H9 (cell line): Measurements from ENCODE around the gene LTF. TPM values are rescaled to one million over a fixed set of nuclear protein-coding genes. Genes with fewer than 3 reads are reported as not detected.

Experiments
- DNase-seq: peaks from one replicate; pipeline ENCODE4 v3.0.0-alpha.2; 2017
- H2AFZ ChIP-seq: one replicate; pipeline ENCODE4 v1.6.1; 2013; ENCODE audit warnings: mild to moderate bottlenecking, low read length, control low read depth, moderate library complexity
- H2AK5ac ChIP-seq: 2 replicates; pipeline ENCODE4 v1.6.1; 2013; ENCODE audit warnings: low read length, control low read depth, mixed read lengths; ENCODE audit not compliant: insufficient read length
- H2BK120ac ChIP-seq: one replicate; pipeline ENCODE4 v1.6.1; 2013; ENCODE audit warnings: low read depth, mild to moderate bottlenecking, low read length, control low read depth, inconsistent platforms; ENCODE audit not compliant: poor library complexity, severe bottlenecking
- H2BK12ac ChIP-seq: 2 replicates; pipeline ENCODE4 v1.6.1; 2013; ENCODE audit warnings: low read length, control low read depth, mixed read lengths, low read depth; ENCODE audit not compliant: insufficient read length
- H2BK15ac ChIP-seq: 2 replicates; pipeline ENCODE4 v1.6.1; 2013; ENCODE audit warnings: low read depth, low read length, control low read depth
- H2BK20ac ChIP-seq: one replicate; pipeline ENCODE4 v1.6.1; 2013; ENCODE audit warnings: low read depth, mild to moderate bottlenecking, low read length, control low read depth, inconsistent platforms; ENCODE audit not compliant: poor library complexity, severe bottlenecking
- H2BK5ac ChIP-seq: 2 replicates; pipeline ENCODE4 v1.6.1; 2013; ENCODE audit warnings: low read length, control low read depth, mixed read lengths; ENCODE audit not compliant: insufficient read length
- H3K14ac ChIP-seq: 2 replicates; pipeline ENCODE4 v1.6.1; 2013; ENCODE audit warnings: low read length, control low read depth; ENCODE audit not compliant: insufficient read depth
- H3K18ac ChIP-seq: 2 replicates; pipeline ENCODE4 v1.6.1; 2013; ENCODE audit warnings: low read depth, mild to moderate bottlenecking, mixed read lengths, low read length, control low read depth; ENCODE audit not compliant: insufficient read length
- H3K23ac ChIP-seq: 2 replicates; pipeline ENCODE4 v1.6.1; 2013; ENCODE audit warnings: low read length, control low read depth, mixed read lengths, low read depth; ENCODE audit not compliant: insufficient read length
- H3K23me2 ChIP-seq: 2 replicates; pipeline ENCODE4 v1.6.1; 2013; ENCODE audit warnings: low read depth, mild to moderate bottlenecking, mixed read lengths, low read length, control low read depth; ENCODE audit not compliant: insufficient read length, poor library complexity, severe bottlenecking
- H3K27ac ChIP-seq: 2 replicates; pipeline ENCODE4 v1.5.1; 2013; ENCODE audit warnings: low read length, control low read depth, mixed read lengths, low read depth; ENCODE audit not compliant: insufficient read length
- H3K27me3 ChIP-seq: 2 replicates; pipeline ENCODE4 v1.6.1; 2013; ENCODE audit warnings: low read length, control low read depth, inconsistent platforms; ENCODE audit not compliant: insufficient read depth
- H3K4ac ChIP-seq: 2 replicates; pipeline ENCODE4 v1.6.1; 2013; ENCODE audit warnings: low read depth, mild to moderate bottlenecking, control low read depth, inconsistent platforms, low read length, moderate library complexity
- H3K4me1 ChIP-seq: 2 replicates; pipeline ENCODE4 v1.6.1; 2013; ENCODE audit warnings: low read length, control low read depth, inconsistent platforms; ENCODE audit not compliant: insufficient read depth
- H3K4me2 ChIP-seq: 2 replicates; pipeline ENCODE4 v1.6.1; 2013; ENCODE audit warnings: low read length, control low read depth, mixed read lengths; ENCODE audit not compliant: insufficient read length, insufficient read depth
- H3K56ac ChIP-seq: 2 replicates; pipeline ENCODE4 v1.6.1; 2013; ENCODE audit warnings: low read depth, mild to moderate bottlenecking, mixed read lengths, low read length, control low read depth; ENCODE audit not compliant: insufficient read length
- H3K79me1 ChIP-seq: 2 replicates; pipeline ENCODE4 v1.6.1; 2013; ENCODE audit warnings: low read depth, mild to moderate bottlenecking, moderate library complexity, low read length, control low read depth, inconsistent platforms; ENCODE audit not compliant: insufficient read depth, poor library complexity, severe bottlenecking
- H3K79me2 ChIP-seq: 2 replicates; pipeline ENCODE4 v1.6.1; 2013; ENCODE audit warnings: low read length, control low read depth, inconsistent platforms; ENCODE audit not compliant: insufficient read depth
- H3K9ac ChIP-seq: 2 replicates; pipeline ENCODE4 v1.6.1; 2013; ENCODE audit warnings: low read length, control low read depth, mixed read lengths; ENCODE audit not compliant: insufficient read length; ENCODE audit errors: extremely low read depth
- H3K9me3 ChIP-seq: one replicate; pipeline ENCODE4 v1.6.1; 2013; ENCODE audit warnings: low read depth, low read length, inconsistent platforms; ENCODE audit not compliant: control insufficient read depth
- H3T11ph ChIP-seq: one replicate; pipeline ENCODE4 v1.6.1; 2013; ENCODE audit warnings: mild to moderate bottlenecking, low read length, control low read depth, inconsistent platforms
- H4K20me1 ChIP-seq: one replicate; pipeline ENCODE4 v1.6.1; 2013; ENCODE audit not compliant: control insufficient read depth, insufficient read length, insufficient read depth
- H4K5ac ChIP-seq: 2 replicates; pipeline ENCODE4 v1.6.1; 2013; ENCODE audit warnings: low read depth, mild to moderate bottlenecking, mixed read lengths, low read length, control low read depth; ENCODE audit not compliant: insufficient read length
- H4K8ac ChIP-seq: replicated peaks from 2 replicates; pipeline ENCODE4 v1.6.1; 2013; ENCODE audit warnings: low read length, control low read depth, mixed read lengths, low read depth; ENCODE audit not compliant: insufficient read length
- H4K91ac ChIP-seq: 2 replicates; pipeline ENCODE4 v1.6.1; 2013; ENCODE audit warnings: low read depth, mild to moderate bottlenecking, moderate library complexity, mixed read lengths, low read length, control low read depth; ENCODE audit not compliant: insufficient read length
- H3K27ac Mint-ChIP-seq, 3 experiments: 2 replicates in 2 of 3; 3 replicates in 1 of 3; pipeline ENCODE4 v1.8.0; 2020 to 2021; ENCODE audit warnings: mixed read lengths in 3 of 3, mild to moderate bottlenecking in 1 of 3, moderate library complexity in 1 of 3
- H3K27me3 Mint-ChIP-seq: 2 replicates; pipeline ENCODE4 v1.8.0; 2021; ENCODE audit warnings: low read depth, mild to moderate bottlenecking, moderate library complexity, mixed read lengths
- H3K36me3 Mint-ChIP-seq, 3 experiments: 2 replicates in 2 of 3; 3 replicates in 1 of 3; pipeline ENCODE4 v1.8.0; 2020 to 2021; ENCODE audit warnings: low read depth in 3 of 3, mixed read lengths in 3 of 3; ENCODE audit not compliant: insufficient read depth in 1 of 3
- H3K4me1 Mint-ChIP-seq, 2 experiments: 2 replicates each; pipeline ENCODE4 v1.8.0; 2020; ENCODE audit warnings: mixed read lengths in 2 of 2
- H3K4me3 Mint-ChIP-seq, 2 experiments: 2 replicates in 1 of 2; 3 replicates in 1 of 2; pipeline ENCODE4 v1.8.0; 2020 to 2021; ENCODE audit warnings: mild to moderate bottlenecking in 2 of 2, mixed read lengths in 2 of 2, moderate library complexity in 1 of 2
- H3K9me3 Mint-ChIP-seq, 2 experiments: 2 replicates in 1 of 2; 3 replicates in 1 of 2; pipeline ENCODE4 v1.8.0; 2020; ENCODE audit warnings: mild to moderate bottlenecking in 2 of 2, mixed read lengths in 2 of 2, moderate library complexity in 1 of 2
- CTCF ChIP-seq: fragments of 200-600 bp; sonication (generic); conservative IDR thresholded peaks from 3 replicates; pipeline ENCODE4 v1.8.0; 2021; ENCODE audit warnings: antibody characterized with exemption, mild to moderate bottlenecking
- WGBS: extraction: QIAGEN DNeasy Blood & Tissue Kit; methylation state at CpG from one replicate; pipeline ENCODE4 v1.1.7; 2013; ENCODE audit warnings: missing lambda C conversion rate, low lambda C conversion rate, mixed read lengths; ENCODE audit not compliant: insufficient read length; ENCODE audit errors: extremely low coverage; 5-methylcytosine and 5-hydroxymethylcytosine counted together
- total RNA-seq: library from RNA; stranded (reverse); gene quantifications from 2 replicates; pipeline ENCODE4 v1.2.1, GENCODE V29; 2021

Gene LTF
- total RNA-seq, 1 experiment from 2014 or later: not detected

GRCh38 chr3:46467562-46467961, 2.9 kb upstream of the LTF start:
- no peak overlapping the region for H2BK15ac ChIP-seq
- H3K4me1 ChIP-seq: no peaks in the 10 kb centered on the region
- DNase-seq: peak; percentile 0
- no peaks in the 10 kb centered on the region for H3K23me2 ChIP-seq
- H3K56ac ChIP-seq: no peak overlapping the region
- no peaks in the 10 kb centered on the region for H4K20me1 ChIP-seq
- no peak overlapping the region for H3K14ac ChIP-seq
- no peak overlapping the region for H2BK20ac ChIP-seq
- H3K79me1 ChIP-seq: no peaks in the 10 kb centered on the region
- Mint-ChIP-seq H3K9me3 (no peaks in the 10 kb centered on the region), H3K36me3 (no peaks in the 10 kb centered on the region), H3K4me3 (no peak overlapping the region), H3K27me3 (peaks cover 16% of the 10 kb centered on the region), H3K27ac (no peak overlapping the region; a peak in 1 of 7 replicates), H3K4me1 (peaks cover 0 to 4% of the 10 kb centered on the region in 2 experiments; a peak in 2 of 4 replicates)
- no peak overlapping the region for H3K27ac ChIP-seq
- H2BK12ac ChIP-seq: no peak overlapping the region
- H2BK120ac ChIP-seq: no peak overlapping the region
- no peak overlapping the region for H4K5ac ChIP-seq
- H4K8ac ChIP-seq: no peak overlapping the region
- H3K4me2 ChIP-seq: no peak overlapping the region
- H3K4ac ChIP-seq: no peak overlapping the region
- no peak overlapping the region for H3K18ac ChIP-seq
- H3K9ac ChIP-seq: no peak overlapping the region
- H3K27me3 ChIP-seq: no peaks in the 10 kb centered on the region; the same call in 1 of the 2 replicates
- no peak overlapping the region for H4K91ac ChIP-seq
- no peak overlapping the region for H3T11ph ChIP-seq
- H3K9me3 ChIP-seq: no peaks in the 10 kb centered on the region
- H3K23ac ChIP-seq: no peak overlapping the region
- no peak overlapping the region for H2BK5ac ChIP-seq
- TF ChIP-seq CTCF: no peak
- no peak overlapping the region for H2AFZ ChIP-seq
- no peak overlapping the region for H2AK5ac ChIP-seq
- no peaks in the 10 kb centered on the region for H3K79me2 ChIP-seq
- WGBS: no CpG with 5 or more reads among the region's 4 CpGs
